Amniotic stem cell (primary cell): ENCODE data around the gene POGZ.

Experiments used
- DNase-seq: peaks from one replicate; lab custom pipeline; 2025; lab: John Stamatoyannopoulos, UW

The POGZ gene, protein sequence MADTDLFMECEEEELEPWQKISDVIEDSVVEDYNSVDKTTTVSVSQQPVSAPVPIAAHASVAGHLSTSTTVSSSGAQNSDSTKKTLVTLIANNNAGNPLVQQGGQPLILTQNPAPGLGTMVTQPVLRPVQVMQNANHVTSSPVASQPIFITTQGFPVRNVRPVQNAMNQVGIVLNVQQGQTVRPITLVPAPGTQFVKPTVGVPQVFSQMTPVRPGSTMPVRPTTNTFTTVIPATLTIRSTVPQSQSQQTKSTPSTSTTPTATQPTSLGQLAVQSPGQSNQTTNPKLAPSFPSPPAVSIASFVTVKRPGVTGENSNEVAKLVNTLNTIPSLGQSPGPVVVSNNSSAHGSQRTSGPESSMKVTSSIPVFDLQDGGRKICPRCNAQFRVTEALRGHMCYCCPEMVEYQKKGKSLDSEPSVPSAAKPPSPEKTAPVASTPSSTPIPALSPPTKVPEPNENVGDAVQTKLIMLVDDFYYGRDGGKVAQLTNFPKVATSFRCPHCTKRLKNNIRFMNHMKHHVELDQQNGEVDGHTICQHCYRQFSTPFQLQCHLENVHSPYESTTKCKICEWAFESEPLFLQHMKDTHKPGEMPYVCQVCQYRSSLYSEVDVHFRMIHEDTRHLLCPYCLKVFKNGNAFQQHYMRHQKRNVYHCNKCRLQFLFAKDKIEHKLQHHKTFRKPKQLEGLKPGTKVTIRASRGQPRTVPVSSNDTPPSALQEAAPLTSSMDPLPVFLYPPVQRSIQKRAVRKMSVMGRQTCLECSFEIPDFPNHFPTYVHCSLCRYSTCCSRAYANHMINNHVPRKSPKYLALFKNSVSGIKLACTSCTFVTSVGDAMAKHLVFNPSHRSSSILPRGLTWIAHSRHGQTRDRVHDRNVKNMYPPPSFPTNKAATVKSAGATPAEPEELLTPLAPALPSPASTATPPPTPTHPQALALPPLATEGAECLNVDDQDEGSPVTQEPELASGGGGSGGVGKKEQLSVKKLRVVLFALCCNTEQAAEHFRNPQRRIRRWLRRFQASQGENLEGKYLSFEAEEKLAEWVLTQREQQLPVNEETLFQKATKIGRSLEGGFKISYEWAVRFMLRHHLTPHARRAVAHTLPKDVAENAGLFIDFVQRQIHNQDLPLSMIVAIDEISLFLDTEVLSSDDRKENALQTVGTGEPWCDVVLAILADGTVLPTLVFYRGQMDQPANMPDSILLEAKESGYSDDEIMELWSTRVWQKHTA (N-terminal part only)

DNA sequence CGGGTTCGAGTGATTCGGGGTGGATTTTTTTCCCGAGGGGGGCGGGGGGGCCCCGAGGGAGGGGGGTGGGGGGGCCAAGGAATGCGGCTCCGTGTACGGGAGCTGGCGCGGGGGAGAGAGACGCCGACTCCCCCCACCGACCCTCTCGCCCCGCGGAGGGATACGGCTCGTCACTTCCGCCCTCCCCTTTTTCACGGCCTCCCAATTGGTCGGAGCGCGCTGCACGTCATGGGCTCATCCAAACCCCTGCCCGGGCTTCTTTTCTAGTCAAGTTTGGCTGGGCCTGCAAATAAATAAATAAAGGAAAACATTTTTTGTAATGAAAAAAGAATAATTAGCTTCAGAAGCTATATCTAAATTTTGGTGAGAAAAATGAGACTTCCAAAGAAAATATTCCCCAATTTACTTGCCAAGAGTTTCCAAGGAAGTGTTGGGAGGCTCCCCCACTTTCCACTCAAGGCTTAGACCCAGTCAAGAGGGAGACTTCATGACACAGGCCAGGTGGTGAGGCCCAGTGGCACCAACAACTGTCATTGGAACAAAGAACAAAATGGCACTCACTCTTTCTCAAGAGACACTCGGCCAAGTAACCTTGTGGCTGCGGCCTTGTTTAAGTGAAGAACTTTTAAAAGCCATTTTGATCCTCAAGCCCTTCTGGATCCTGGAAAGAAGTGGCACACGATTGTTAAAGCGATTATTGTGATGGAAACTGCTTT is at the start of gene POGZ:
POGZ (minus strand) TSS at position 164 of the 716 bp plus-strand sequence. CDS start 17,290 bp downstream, outside the sequence.
- peak; percentile 96 for DNase-seq

DNA sequence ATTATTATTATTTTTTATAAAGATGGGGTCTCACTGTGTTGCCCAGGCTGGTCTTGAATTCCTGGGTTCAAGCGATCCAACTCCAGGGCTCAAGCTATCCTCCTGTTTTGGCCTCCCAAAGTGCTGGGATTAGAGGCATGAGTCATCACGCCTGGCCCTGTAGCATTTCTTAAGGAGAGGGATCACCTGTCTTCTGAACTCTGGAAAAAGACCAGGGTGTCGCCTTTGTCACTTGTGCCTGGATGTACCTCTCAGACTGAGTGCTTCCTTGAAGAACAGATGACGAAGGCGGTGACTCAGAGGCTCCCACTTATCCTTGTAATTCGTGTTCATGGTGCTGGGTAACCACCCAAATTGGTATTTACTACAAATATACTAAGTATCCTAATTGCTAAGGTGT is 49.5 kb upstream of the POGZ start:
- DNase-seq = no peak

- no peak for DNase-seq
Measured at GRCh38 chr1:151504759-151505158, 45.5 kb upstream of the POGZ start.

- no peak for DNase-seq
Measured at GRCh38 chr1:151504252-151504651, 45.0 kb upstream of the POGZ start.

- DNase-seq = no peak
Measured at GRCh38 chr1:151502859-151503780, 43.8 kb upstream of the POGZ start.

- no peak for DNase-seq
Measured at GRCh38 chr1:151502035-151502700, 42.9 kb upstream of the POGZ start.

DNA sequence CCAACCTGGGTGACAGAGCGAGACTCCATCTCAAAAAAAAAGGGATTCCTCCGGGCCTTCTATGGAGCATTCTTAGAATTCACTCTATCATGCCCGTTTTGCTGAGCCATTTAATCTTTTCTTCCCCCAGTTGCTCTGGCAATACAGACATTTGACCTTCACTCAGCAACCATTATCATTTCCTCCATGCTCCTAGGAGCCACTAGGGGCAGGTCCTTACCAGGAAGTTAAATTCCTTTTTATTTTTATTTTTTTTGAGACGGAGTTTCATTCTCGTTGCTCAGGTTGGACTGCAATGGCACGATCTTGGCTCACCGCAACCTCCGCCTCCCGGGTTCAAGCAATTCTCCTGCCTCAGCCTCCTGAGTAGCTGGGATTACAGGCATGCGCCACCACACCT is 42.2 kb upstream of the POGZ start:
- DNase-seq = no peak

GRCh38 chr1:151499930-151500329 is 40.6 kb upstream of the POGZ start:
- DNase-seq = no peak

- DNase-seq = no peak
Measured at GRCh38 chr1:151499365-151499764, 40.1 kb upstream of the POGZ start.

GRCh38 chr1:151495316-151495715 is 36.0 kb upstream of the POGZ start:
- no peak for DNase-seq

- DNase-seq = no peak
Measured at GRCh38 chr1:151494741-151495281, 35.5 kb upstream of the POGZ start.

GRCh38 chr1:151493042-151493441 is 33.7 kb upstream of the POGZ start:
- no peak for DNase-seq

- no peak for DNase-seq
Measured at GRCh38 chr1:151492120-151492519, 32.8 kb upstream of the POGZ start.

- DNase-seq = no peak
Measured at GRCh38 chr1:151491641-151492040, 32.3 kb upstream of the POGZ start.

GRCh38 chr1:151486557-151486956 is 27.3 kb upstream of the POGZ start:
- DNase-seq = no peak

DNA sequence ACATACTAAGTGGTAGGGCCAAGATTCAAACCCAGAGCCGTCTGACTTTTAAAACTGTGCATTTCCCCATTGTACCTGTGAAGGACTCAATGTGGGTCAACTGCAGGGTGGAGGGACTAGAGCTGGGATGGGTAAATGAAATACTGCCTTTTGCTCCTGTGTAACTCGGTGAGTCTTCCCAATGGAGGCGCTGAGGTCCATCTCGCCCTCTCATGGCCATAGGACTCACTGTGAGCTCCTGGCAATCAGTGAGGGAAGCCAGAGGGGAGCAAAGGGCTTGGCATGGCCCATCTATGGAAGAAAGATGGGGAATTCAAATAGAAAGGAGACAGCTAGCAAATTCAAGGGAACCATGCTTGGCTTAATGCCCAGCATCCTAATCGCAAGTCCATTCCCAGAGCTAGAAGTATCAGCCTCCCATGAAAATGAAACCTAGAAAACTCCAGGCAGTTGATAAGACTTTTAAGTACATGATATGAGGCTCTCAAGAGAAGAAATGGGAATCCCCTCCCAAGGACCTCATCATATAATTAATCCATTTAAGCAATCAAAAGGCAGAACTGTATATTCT is 26.5 kb upstream of the POGZ start:
- no peak for DNase-seq

GRCh38 chr1:151482017-151482416 is 22.7 kb upstream of the POGZ start:
- DNase-seq = no peak

DNA sequence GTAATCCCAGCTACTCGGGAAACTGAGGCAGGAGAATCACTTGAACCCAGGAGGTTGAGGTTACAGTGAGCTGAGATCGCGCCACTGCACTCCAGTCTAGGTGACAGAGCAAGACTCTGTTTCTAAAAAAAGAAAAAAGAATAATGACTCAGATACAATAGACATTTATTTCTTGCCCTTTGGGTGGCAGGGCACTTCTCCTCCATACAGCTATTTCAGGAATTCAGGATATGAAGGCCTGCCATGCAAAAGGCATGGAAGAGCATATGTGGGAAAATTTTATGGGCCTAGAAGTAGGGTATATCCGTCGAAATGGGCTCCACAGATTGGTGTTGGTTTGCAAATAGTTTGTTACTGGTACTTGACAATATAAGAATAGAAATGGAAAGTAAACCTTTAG is 20.2 kb upstream of the POGZ start:
- no peak for DNase-seq

DNA sequence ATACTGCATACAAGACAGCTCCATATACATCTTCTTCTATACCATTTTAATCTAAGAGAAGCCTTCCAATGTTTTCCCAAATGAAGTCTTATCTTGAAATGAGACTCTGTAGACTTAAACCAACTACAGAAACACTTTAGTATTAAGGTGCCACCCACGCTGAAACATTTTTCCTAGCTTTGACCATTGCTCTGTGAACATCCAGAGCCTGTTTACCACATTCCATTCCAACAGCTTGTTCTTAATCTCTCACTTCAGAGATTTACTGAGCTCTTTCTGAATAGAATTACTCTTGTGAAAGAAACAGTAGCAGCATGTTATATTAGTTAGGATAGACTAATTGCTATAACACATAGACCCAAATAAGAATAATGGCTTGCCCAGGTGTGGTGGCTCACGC is 19.6 kb upstream of the POGZ start:
- no peak for DNase-seq
